ENCODE measurements around the gene SYCP2.
"Not testable (repeated sequence)": the region's sequence is repeated elsewhere in the genome, so short reads cannot be mapped to it uniquely, and the experiment has no call there.

The SYCP2 gene
- 10.6 to 23.6 reads per million in 2 donors for total RNA-seq

GRCh38 chr20:59933296-59933848 lies at the start of gene SYCP2:
Gene SYCP2 (minus strand): TSS chr20:59933637. CDS start chr20:59922413, 11,224 bp downstream.
- peak; percentile 43 to 87 (median 63) for DNase-seq

GRCh38 chr20:59983076-59983475 lies 49.6 kb upstream of the SYCP2 start:
- no peak for DNase-seq

- no peak for DNase-seq
These were observed 43.6 kb upstream of the SYCP2 start for GRCh38 chr20:59977086-59977485.

GRCh38 chr20:59976156-59976782 lies 42.8 kb upstream of the SYCP2 start:
- no peak for DNase-seq

GRCh38 chr20:59972037-59972801 lies 38.8 kb upstream of the SYCP2 start:
- no peak for DNase-seq

GRCh38 chr20:59971428-59971827 lies 38.0 kb upstream of the SYCP2 start:
- no peak for DNase-seq

GRCh38 chr20:59966428-59966827 lies 33.0 kb upstream of the SYCP2 start:
- DNase-seq: no peak

- no peak for DNase-seq
These were observed 28.7 kb upstream of the SYCP2 start for GRCh38 chr20:59962155-59962554.

GRCh38 chr20:59961423-59961822 lies 28.0 kb upstream of the SYCP2 start:
- DNase-seq: no peak

- DNase-seq: no peak
These were observed 25.2 kb upstream of the SYCP2 start for GRCh38 chr20:59958626-59959025.

- no peak for DNase-seq
These were observed 24.7 kb upstream of the SYCP2 start, which contains the start of gene CDH26 for GRCh38 chr20:59958123-59958522. Gene CDH26 (plus strand): TSS chr20:59958423. CDS start chr20:59958727, 304 bp downstream.

- not testable (repeated sequence) for DNase-seq
These were observed 24.1 kb upstream of the SYCP2 start for GRCh38 chr20:59957568-59957967.

- DNase-seq: peak in 1 of 5 experiments; percentile 44
These were observed 21.8 kb upstream of the SYCP2 start for GRCh38 chr20:59955131-59955796.

- DNase-seq: no peak
These were observed 21.3 kb upstream of the SYCP2 start for GRCh38 chr20:59954718-59955117.

GRCh38 chr20:59949911-59950310 lies 16.5 kb upstream of the SYCP2 start:
- DNase-seq: no peak

- peak in 2 of 5 experiments; percentile 46 to 79 for DNase-seq
These were observed 15.6 kb upstream of the SYCP2 start for GRCh38 chr20:59948828-59949720.

- DNase-seq: no peak
These were observed 14.8 kb upstream of the SYCP2 start for GRCh38 chr20:59948212-59948611.

GRCh38 chr20:59947376-59947775 lies 13.9 kb upstream of the SYCP2 start:
- no peak for DNase-seq

- DNase-seq: no peak
These were observed 12.3 kb upstream of the SYCP2 start for GRCh38 chr20:59945731-59946130.

- no peak for DNase-seq
These were observed 11.7 kb upstream of the SYCP2 start for GRCh38 chr20:59945175-59945574.

GRCh38 chr20:59944726-59945125 lies 11.3 kb upstream of the SYCP2 start:
- DNase-seq: no peak

- no peak for DNase-seq
These were observed 8.8 kb upstream of the SYCP2 start for GRCh38 chr20:59942245-59942644.

Measured in T-helper 2 cell (primary cell).